ENCODE data around the gene SERPINE1. TPM values are rescaled to one million over a fixed set of nuclear protein-coding genes. Genes with fewer than 3 reads are reported as not detected.

The SERPINE1 gene
- total RNA-seq, 1 experiment from 2014 or later, result 12.8 TPM

GRCh38 chr7:101162551-101163278, 35.8 kb downstream of the SERPINE1 start:
- POLR2A ChIA-PET, result interaction anchor here (0.7 to 2.4 kb wide), 13 partner anchors 9 to 157 kb away, joined by 3 to 18 read pairs (median 4); partner anchors contain the start of genes AP1S1, FIS1, PLOD3 and SERPINE1
- intact Hi-C loops (cut with micrococcal nuclease), result no loop called here
- Histone ChIP-seq H4K20me1 (ENCODE audit: insufficient read depth) (no peaks in the 10 kb centered on the region), H3K9me2 (ENCODE audit: insufficient read depth) (no peaks in the 10 kb centered on the region), H3K4me2 (ENCODE audit: low read length) (peak overlapping the region; percentile 85), H3K36me3 (ENCODE audit: control insufficient read depth in 1 of 2, insufficient read depth in 2 of 2, low read length in 2 of 2) (peaks cover 3 to 16% of the 10 kb centered on the region in 2 experiments; a peak in 3 of 4 replicates), H3K4me1 (ENCODE audit: control insufficient read depth in 1 of 2, insufficient read depth in 2 of 2, low read length in 2 of 2) (peaks cover 55 to 97% of the 10 kb centered on the region in 2 experiments), H3K79me2 (ENCODE audit: insufficient read depth, low read length) (peaks cover 16% of the 10 kb centered on the region; the same call in 1 of the 2 replicates), H3K27ac (ENCODE audit: low read depth, low read length) (peak overlapping the region; percentile 97), H3K27me3 (ENCODE audit: insufficient read depth, low read length) (no peaks in the 10 kb centered on the region), H3K9ac (ENCODE audit: low read length) (peak overlapping the region; percentile 79), H3K4me3 (replicated peaks in 1 of 2; ENCODE audit: low read depth in 1 of 2, low read length in 2 of 2) (peak overlapping the region; percentile 51 to 73), H3K9me3 (ENCODE audit: control insufficient read depth in 1 of 2, insufficient read depth in 1 of 2, low read depth in 1 of 2, low read length in 2 of 2) (no peaks in the 10 kb centered on the region), H2AFZ (ENCODE audit: low read depth, low read length, poor library complexity, severe bottlenecking) (no peak overlapping the region)
- ATAC-seq, result peak; percentile 45
- BruUV-seq (replicated peaks), result no TSS peak
- peak; percentile 85 for TF ChIP-seq POLR2AphosphoS5 (IDR thresholded peaks at IDR 0.05; ENCODE audit: low read depth, low read length)
- TF ChIP-seq JUND (IDR thresholded peaks at IDR 0.05), result no peak
- TF ChIP-seq RAD21 (IDR thresholded peaks at IDR 0.05; ENCODE audit: low read depth), result no peak
- TF ChIP-seq POLR2A (IDR thresholded peaks at IDR 0.05; ENCODE audit: borderline replicate concordance, extremely low read depth, insufficient read depth, insufficient read length), result peak; percentile 37
- TF ChIP-seq ZFX (IDR thresholded peaks at IDR 0.05), result peak; percentile 9; the same call in 1 of the 2 replicates
- DNase-seq (ENCODE audit: low read depth, low spot score), result no peak
- RAD21 ChIA-PET (ENCODE audit: low non-redundant PET in 1 of 2, low total read pairs in 2 of 2, uncharacterized antibody in 2 of 2, unreplicated experiment in 2 of 2), result interaction anchor here in 1 of 2 experiments (1.4 kb wide), 1 partner anchor 19 kb away, joined by 3 read pairs; no protein-coding TSS in a partner anchor
- CTCF ChIA-PET, result interaction anchor here (1.0 to 2.3 kb wide), 6 partner anchors 11 to 128 kb away, joined by 3 to 12 read pairs (median 4); no protein-coding TSS in a partner anchor

- peak overlapping the region; percentile 79 for H3K9ac ChIP-seq (ENCODE audit: low read length)
- H3K27ac ChIP-seq (ENCODE audit: low read depth, low read length), result peak overlapping the region; percentile 97
- ChIA-PET CTCF (interaction anchor here (1.0 to 3.0 kb wide), 7 partner anchors 10 to 127 kb away, joined by 3 to 16 read pairs (median 4); no protein-coding TSS in a partner anchor), RAD21 (ENCODE audit: low non-redundant PET in 1 of 2, low total read pairs in 2 of 2, uncharacterized antibody in 2 of 2, unreplicated experiment in 2 of 2) (interaction anchor here in 1 of 2 experiments (1.4 kb wide), 1 partner anchor 19 kb away, joined by 3 read pairs; no protein-coding TSS in a partner anchor), POLR2A (interaction anchor here (0.9 to 2.5 kb wide), 13 partner anchors 8 to 119 kb away, joined by 3 to 23 read pairs (median 7); partner anchors contain the start of genes AP1S1, FIS1, PLOD3 and SERPINE1)
- H3K9me3 ChIP-seq (ENCODE audit: control insufficient read depth in 1 of 2, insufficient read depth in 1 of 2, low read depth in 1 of 2, low read length in 2 of 2), result no peaks in the 10 kb centered on the region
- H3K4me1 ChIP-seq (ENCODE audit: control insufficient read depth in 1 of 2, insufficient read depth in 2 of 2, low read length in 2 of 2), result peaks cover 61 to 97% of the 10 kb centered on the region in 2 experiments
- peak overlapping the region; percentile 85 for H3K4me2 ChIP-seq (ENCODE audit: low read length)
- H3K36me3 ChIP-seq (ENCODE audit: control insufficient read depth in 1 of 2, insufficient read depth in 2 of 2, low read length in 2 of 2), result peaks cover 3 to 9% of the 10 kb centered on the region in 2 experiments; a peak in 3 of 4 replicates
- H3K9me2 ChIP-seq (ENCODE audit: insufficient read depth), result no peaks in the 10 kb centered on the region
- TF ChIP-seq TCF7L2 (IDR thresholded peaks at IDR 0.05; ENCODE audit: borderline replicate concordance, extremely low read depth, insufficient read depth, insufficient read length), result no peak
- no peak for TF ChIP-seq CBX3 (IDR thresholded peaks at IDR 0.05; ENCODE audit: low read depth)
- TF ChIP-seq ZFX (IDR thresholded peaks at IDR 0.05), result peak; percentile 68; the same call in 1 of the 2 replicates
- TF ChIP-seq MAX (IDR thresholded peaks at IDR 0.05), result no peak
- TF ChIP-seq SP1 (IDR thresholded peaks at IDR 0.05; ENCODE audit: low read depth), result no peak
- TF ChIP-seq POLR2AphosphoS5 (IDR thresholded peaks at IDR 0.05; ENCODE audit: low read depth, low read length), result peak; percentile 77
- TF ChIP-seq CTCF (IDR thresholded peaks at IDR 0.05 in 2 of 3, conservative IDR thresholded peaks at IDR 0.05 in 1 of 3; ENCODE audit: borderline replicate concordance in 1 of 3, insufficient read depth in 1 of 3, low read depth in 2 of 3, low read length in 2 of 3), result no peak
- TF ChIP-seq ZNF274 (IDR thresholded peaks at IDR 0.05; ENCODE audit: low read depth, low read length), result no peak
- no peak for TF ChIP-seq RAD21 (IDR thresholded peaks at IDR 0.05; ENCODE audit: low read depth)
- TF ChIP-seq EZH2phosphoT487 (IDR thresholded peaks at IDR 0.05; ENCODE audit: borderline replicate concordance), result no peak
- no peak for TF ChIP-seq ATF3 (IDR thresholded peaks at IDR 0.05)
- ATAC-seq (peak; percentile 41), DNase-seq (ENCODE audit: low read depth, low spot score) (peak; percentile 73)
- no peak overlapping the region for H2AFZ ChIP-seq (ENCODE audit: low read depth, low read length, poor library complexity, severe bottlenecking)
- peaks cover 11% of the 10 kb centered on the region; the same call in 1 of the 2 replicates for H3K79me2 ChIP-seq (ENCODE audit: insufficient read depth, low read length)
- intact Hi-C loops (cut with micrococcal nuclease), result no loop called here
- H3K4me3 ChIP-seq (replicated peaks in 1 of 2; ENCODE audit: low read depth in 1 of 2, low read length in 2 of 2), result peak overlapping the region; percentile 73 to 78
- H4K20me1 ChIP-seq (ENCODE audit: insufficient read depth), result no peaks in the 10 kb centered on the region
- no TSS peak for BruUV-seq (replicated peaks)
- no peaks in the 10 kb centered on the region for H3K27me3 ChIP-seq (ENCODE audit: insufficient read depth, low read length)
Observed at GRCh38 chr7:101163279-101164070, 36.6 kb downstream of the SERPINE1 start.
